GM18907 (cell line): ENCODE data around the gene ANKRD40CL.

Experiments used
- ATAC-seq: cut with Tn5 transposase; IDR thresholded peaks from one replicate; pipeline ENCODE4 v1.9.1; 2021; ENCODE audit warnings: mild to moderate bottlenecking, moderate library complexity; ENCODE audit not compliant: unreplicated experiment

The ANKRD40CL gene

GRCh38 chr17:50790618-50791017, 23.3 kb upstream of the ANKRD40CL start:
- no peak for ATAC-seq

DNA sequence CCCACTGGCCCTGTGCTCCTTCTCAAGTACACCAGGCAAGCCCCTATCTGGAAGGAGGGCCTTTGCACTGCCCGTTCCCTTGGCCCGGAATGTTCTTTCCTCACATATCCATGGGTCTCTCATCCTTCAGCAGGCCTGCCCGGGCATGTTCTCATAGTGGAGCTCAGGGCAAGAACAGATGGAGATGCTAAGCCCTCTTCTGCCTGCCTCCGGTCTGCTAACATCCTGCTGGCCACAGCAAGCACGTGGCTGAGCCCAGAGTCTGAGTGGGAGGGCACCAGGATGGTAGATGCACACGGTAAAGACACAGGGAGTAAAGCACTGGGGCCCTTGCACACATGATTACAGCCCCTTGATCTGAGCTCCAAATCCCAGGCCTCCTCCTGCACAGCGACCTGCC, 19.8 kb upstream of the ANKRD40CL start:
- ATAC-seq, result no peak

GRCh38 chr17:50785946-50786570, 18.7 kb upstream of the ANKRD40CL start:
- ATAC-seq, result no peak

- no peak for ATAC-seq
Observed at GRCh38 chr17:50785126-50785525, 17.8 kb upstream of the ANKRD40CL start.

GRCh38 chr17:50783905-50784304, 16.6 kb upstream of the ANKRD40CL start:
- ATAC-seq, result no peak

DNA sequence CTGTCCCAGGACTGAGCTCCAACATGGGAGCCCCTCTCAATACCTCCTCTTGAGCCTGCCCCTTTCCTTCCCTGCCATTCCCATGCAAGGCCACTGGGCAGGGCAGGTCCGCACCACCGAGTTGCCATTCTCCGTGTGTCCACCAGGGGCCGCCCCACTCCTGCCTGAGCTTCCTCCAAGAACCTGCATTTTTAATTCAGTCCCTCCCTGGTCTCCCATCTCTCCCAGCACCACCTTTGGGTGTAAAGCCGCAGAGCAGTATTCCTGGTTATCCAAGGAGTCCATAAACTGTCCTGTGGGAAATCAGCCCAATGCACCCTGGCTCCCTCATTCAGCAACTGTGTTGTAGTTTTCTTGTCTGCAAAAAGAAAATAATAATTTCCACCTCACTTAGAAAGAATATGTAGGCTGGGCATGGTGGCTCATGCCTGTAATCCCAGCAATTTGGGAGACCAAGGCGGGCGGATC, 15.9 kb upstream of the ANKRD40CL start:
- no peak for ATAC-seq

- no peak for ATAC-seq
Observed at GRCh38 chr17:50781167-50781566, 13.8 kb upstream of the ANKRD40CL start.

DNA sequence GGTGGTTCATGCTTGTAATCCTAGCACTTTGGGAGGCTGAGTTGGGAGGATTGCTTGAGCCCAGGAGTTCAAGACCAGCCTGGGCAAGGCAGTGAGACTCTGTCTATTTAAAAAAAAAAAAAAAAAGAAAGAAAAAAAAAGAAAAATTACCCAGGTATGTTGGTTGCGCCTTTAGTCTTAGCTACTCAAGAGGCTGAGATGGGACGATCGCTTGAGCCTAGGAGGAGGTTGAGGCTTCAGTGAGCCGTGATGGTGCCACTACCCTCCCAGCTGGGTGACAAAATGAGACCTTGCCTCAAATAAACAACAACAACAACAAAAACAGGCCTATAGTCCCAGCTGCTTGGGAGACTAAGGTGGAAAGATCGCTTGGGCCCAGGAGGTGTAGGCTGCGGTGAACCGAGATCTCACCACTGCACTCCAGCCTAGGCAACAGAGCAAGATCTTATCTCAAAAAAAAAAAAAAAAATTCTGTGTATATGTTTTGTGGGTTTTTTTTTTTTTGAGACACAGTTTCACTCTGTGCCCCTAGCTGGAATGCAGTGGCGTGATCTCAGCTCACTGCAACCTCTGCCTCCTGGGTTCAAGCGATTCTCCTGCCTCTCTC, 12.5 kb upstream of the ANKRD40CL start:
- ATAC-seq, result no peak

- no peak for ATAC-seq
Observed at GRCh38 chr17:50778988-50779387, 11.7 kb upstream of the ANKRD40CL start.

DNA sequence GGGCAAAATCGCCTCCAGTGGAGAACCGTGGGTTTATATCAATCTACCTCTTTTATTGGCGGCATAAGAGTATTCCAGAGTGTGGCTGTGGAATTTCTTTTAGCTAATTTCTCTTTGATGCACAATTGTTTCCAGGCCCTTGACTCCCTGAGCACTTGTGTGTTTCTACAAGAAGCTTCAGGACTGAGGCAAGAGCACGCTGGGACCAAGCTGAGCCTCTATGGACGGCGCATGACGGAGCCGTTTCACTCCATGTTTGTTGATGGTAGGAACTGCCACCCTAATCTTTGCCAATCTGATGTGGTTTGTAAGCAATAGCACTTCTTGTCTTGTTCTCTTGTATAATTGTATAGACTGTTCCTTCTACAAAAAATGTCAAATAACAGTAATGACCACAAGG, 11.2 kb upstream of the ANKRD40CL start:
- ATAC-seq, result no peak

- ATAC-seq, result no peak
Observed at GRCh38 chr17:50775926-50776325, 8.6 kb upstream of the ANKRD40CL start.

DNA sequence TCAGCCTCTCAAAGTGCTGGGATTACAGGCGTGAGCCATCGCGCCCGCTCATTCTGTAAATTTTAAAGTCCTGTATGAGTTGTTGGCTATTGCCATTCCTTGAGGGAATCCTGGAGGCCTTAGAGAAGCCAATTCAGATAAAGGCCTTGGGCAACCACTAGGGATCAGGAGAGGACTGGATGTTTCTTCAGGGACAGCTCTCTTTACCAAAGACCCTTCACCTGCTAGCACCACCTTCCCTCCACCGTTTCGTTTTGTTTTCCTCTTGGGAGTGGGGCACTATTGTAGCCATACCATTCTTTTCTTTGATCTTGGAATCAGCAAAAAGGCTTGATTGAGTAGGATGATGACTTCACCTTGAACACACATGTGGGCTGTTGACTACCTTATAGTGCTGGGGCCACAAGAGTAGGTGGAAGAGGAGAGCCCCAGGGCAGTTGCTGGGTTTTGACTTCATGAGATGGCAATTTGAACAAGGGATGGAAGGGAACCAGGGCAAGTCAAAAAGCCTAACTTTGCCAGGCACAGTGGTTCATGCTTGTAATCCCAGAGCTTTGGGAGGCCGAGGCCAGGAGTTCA, 7.0 kb upstream of the ANKRD40CL start:
- ATAC-seq, result no peak

DNA sequence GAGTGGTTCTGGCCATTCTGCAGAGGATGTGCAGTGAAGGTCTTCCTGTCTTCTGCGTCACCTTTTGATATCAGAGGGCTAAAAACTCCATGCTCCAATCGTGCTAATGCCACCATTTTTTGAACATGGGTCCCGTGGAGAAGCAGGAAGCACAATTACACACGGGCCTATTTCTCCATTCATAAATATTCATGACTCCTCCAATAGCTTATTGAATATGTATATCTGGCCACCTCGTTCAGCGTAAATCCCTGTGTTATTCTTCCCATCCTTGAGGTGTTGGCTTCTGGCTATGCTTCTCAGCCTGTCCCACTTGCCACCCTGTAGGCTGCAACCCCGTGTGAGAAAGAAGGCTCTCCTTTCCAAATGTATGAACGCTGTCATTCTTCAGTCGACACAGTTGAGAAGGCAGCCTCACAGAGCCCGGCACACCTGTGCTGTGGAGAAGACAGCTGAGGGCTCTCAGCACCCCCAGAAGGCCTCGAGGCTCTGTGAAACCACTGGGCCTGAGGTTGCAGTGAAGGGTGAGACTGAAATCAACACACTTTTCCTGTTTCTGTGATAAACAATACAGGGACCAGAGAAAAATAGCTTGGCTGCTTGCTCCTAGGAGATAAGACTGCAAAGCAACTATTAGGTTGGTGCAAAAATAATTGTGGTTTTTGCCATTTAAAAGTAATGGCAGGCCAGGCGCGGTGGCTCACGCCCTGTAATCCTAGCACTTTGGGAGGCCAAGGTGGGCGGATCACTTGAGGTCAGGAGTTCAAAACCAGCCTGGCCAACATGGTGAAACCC, 4.9 kb upstream of the ANKRD40CL start:
- ATAC-seq, result peak; percentile 86

GRCh38 chr17:50770346-50770745, 3.0 kb upstream of the ANKRD40CL start:
- ATAC-seq, result no peak

GRCh38 chr17:50769884-50770283, 2.6 kb upstream of the ANKRD40CL start:
- no peak for ATAC-seq

DNA sequence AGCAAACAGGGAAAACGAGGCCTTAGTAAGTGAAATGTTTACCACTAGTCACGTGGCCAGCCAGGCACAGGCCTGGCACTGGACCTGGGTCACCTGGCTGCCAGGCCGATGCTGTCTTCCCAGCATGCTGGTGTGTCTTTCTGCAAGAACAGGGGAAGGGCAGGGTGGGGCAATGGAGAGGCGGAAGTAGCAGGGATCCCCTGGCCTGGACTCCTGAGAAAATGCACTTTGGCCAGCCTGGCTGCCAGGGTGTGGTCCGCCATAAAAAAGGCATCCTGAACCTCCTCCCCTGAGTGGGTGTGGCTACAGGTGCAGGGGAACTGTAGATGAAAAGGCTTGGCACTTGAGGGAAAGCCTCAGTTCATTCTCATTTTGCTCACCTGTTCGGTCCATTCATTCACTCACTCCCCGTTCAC, 1.0 kb upstream of the ANKRD40CL start:
- no peak for ATAC-seq

DNA sequence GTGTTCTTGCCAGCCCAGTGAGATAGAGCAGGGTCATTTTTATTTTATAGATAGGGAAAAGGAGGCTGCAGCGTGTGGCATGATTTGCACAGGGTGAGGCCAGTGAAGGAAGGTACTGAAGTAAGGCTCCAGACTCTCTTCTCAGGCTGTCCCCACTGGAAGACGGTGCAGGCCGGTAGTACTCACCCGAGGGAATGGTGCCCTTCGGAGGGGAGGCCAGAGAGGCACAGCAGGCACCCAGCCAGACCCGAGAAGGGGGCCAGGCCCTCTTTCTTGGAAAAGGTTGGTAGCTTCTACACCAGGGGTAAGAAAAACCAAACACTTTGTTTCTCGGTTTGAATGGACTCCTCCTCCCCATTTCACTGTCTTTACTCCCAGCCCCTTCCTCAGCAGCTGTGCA, 288 bp downstream of the ANKRD40CL start:
- no peak for ATAC-seq

DNA sequence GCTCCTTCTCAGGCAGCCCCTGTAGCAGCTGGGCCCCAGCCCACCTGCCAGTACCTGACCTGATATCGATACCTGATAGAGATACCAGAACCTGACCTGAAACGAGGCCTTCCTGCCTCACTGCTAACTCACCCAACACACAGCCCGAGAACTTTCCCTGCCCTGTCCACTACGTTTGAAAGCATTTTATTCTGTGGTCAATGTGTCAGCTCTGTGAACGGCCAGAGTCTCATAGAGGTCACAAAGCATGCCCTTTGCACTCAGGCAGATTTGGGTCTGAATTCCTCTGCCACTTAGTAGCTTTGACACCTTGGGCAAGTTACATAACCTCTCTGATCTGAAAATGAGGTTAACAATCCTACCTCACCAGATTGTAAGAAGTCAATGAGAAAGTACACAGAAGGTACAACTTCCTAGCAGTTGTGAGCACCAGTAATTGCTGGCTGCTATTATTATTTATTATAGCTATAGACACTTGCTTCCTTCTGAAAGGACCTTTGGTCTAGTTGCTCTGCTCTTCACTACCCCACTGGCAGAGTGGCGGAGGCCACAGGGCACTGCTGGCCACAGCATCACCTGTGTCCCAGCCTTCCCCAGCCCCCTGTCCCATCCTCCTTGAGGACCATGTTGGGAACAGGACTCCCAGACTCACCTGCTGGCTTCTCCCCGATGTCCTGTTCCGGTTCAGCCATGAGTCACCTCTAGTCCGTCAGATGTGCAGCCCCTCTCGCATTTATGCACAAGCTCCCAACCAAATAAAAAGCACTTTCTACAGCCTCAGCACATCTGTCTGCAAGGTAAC, 895 bp downstream of the ANKRD40CL start:
- ATAC-seq, result no peak

- ATAC-seq, result peak; percentile 66
Observed at GRCh38 chr17:50765454-50766221, 1.7 kb downstream of the ANKRD40CL start.

DNA sequence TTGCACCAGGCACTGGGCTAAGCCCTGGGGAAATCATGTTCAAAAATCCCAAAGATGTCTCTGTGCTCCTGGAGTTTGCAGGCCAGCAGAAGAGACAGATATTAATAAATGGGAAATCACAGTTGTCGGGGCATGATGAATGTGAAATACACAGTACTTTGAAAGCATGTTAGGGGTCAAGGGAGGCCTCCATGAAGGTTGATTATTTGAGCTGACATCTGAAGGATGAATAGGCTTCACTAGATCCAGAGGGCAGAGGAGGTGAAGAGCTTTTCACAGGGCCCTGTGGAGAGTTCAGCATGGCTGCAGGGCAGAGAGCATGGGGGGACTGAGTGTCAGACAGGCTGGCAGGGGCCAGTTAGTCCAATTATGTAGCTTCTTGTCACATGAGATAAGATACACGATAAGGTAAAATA, 2.6 kb downstream of the ANKRD40CL start:
- ATAC-seq, result no peak
